Measurements from ENCODE around the gene C1GALT1. TPM values are rescaled to one million over a fixed set of nuclear protein-coding genes. Genes with fewer than 3 reads are reported as not detected.

C1GALT1 gene
- total RNA-seq, 1 donor: 137 TPM

- no peak for DNase-seq (ENCODE audit: insufficient read length, low spot score, missing footprints)
- Histone ChIP-seq H4K20me1 (ENCODE audit: insufficient read depth, low read length) (peaks cover under 1% of the 10 kb centered on the region), H3K9me3 (ENCODE audit: low read depth, low read length) (no peaks in the 10 kb centered on the region), H3K79me2 (ENCODE audit: insufficient read depth, low read length) (peaks cover 14% of the 10 kb centered on the region), H3K36me3 (ENCODE audit: insufficient read depth, low read length) (peaks cover 48% of the 10 kb centered on the region), H3K4me2 (ENCODE audit: insufficient read depth, low read length) (no peak overlapping the region), H3K27me3 (ENCODE audit: insufficient read depth, low read length) (no peaks in the 10 kb centered on the region), H3K27ac (ENCODE audit: low read depth, low read length) (no peak overlapping the region), H2AFZ (ENCODE audit: low read length) (no peak overlapping the region), H3K4me1 (ENCODE audit: insufficient read depth, low read length) (no peaks in the 10 kb centered on the region), H3K4me3 (ENCODE audit: insufficient read depth, low read length) (no peak overlapping the region)
- no peak for TF ChIP-seq CTCF (IDR thresholded peaks at IDR 0.05; ENCODE audit: extremely low read depth, low read depth, low read length)
Observed at GRCh38 chr7:7256731-7257274, 74.5 kb downstream of the C1GALT1 start.

GRCh38 chr7:7257899-7258692 lies 75.8 kb downstream of the C1GALT1 start:
- H3K9me3 ChIP-seq (ENCODE audit: low read depth, low read length): no peaks in the 10 kb centered on the region
- no peaks in the 10 kb centered on the region for H3K27me3 ChIP-seq (ENCODE audit: insufficient read depth, low read length)
- no peak overlapping the region for H3K4me3 ChIP-seq (ENCODE audit: insufficient read depth, low read length)
- TF ChIP-seq CTCF (IDR thresholded peaks at IDR 0.05; ENCODE audit: extremely low read depth, low read depth, low read length): no peak
- no peak overlapping the region for H3K4me2 ChIP-seq (ENCODE audit: insufficient read depth, low read length)
- no peaks in the 10 kb centered on the region for H4K20me1 ChIP-seq (ENCODE audit: insufficient read depth, low read length)
- no peak overlapping the region for H3K27ac ChIP-seq (ENCODE audit: low read depth, low read length)
- H3K79me2 ChIP-seq (ENCODE audit: insufficient read depth, low read length): peaks cover 10% of the 10 kb centered on the region
- no peak overlapping the region for H2AFZ ChIP-seq (ENCODE audit: low read length)
- peak; percentile 21 for DNase-seq (ENCODE audit: insufficient read length, low spot score, missing footprints)
- no peaks in the 10 kb centered on the region for H3K4me1 ChIP-seq (ENCODE audit: insufficient read depth, low read length)
- peaks cover 43% of the 10 kb centered on the region for H3K36me3 ChIP-seq (ENCODE audit: insufficient read depth, low read length)

- Histone ChIP-seq H3K4me1 (ENCODE audit: insufficient read depth, low read length) (peaks cover 7% of the 10 kb centered on the region), H3K27me3 (ENCODE audit: insufficient read depth, low read length) (no peaks in the 10 kb centered on the region), H3K4me3 (ENCODE audit: insufficient read depth, low read length) (no peak overlapping the region), H2AFZ (ENCODE audit: low read length) (no peak overlapping the region), H4K20me1 (ENCODE audit: insufficient read depth, low read length) (no peaks in the 10 kb centered on the region), H3K9me3 (ENCODE audit: low read depth, low read length) (no peaks in the 10 kb centered on the region), H3K27ac (ENCODE audit: low read depth, low read length) (no peak overlapping the region), H3K79me2 (ENCODE audit: insufficient read depth, low read length) (no peaks in the 10 kb centered on the region), H3K4me2 (ENCODE audit: insufficient read depth, low read length) (no peak overlapping the region), H3K36me3 (ENCODE audit: insufficient read depth, low read length) (peaks cover 18% of the 10 kb centered on the region)
- TF ChIP-seq CTCF (IDR thresholded peaks at IDR 0.05; ENCODE audit: extremely low read depth, low read depth, low read length): no peak
- DNase-seq (ENCODE audit: insufficient read length, low spot score, missing footprints): peak; percentile 14
Observed at GRCh38 chr7:7261863-7262262, 79.5 kb downstream of the C1GALT1 start.
